Uterus (tissue), 2 donors: Measurements from ENCODE around the gene UGP2.

Source experiments
- POLR2A ChIP-seq, 2 donors: fragments of 450-650 bp; IDR thresholded peaks; one replicate each; pipeline ENCODE4 v1.6.1; 2016; ENCODE audit warnings: antibody characterized with exemption in 2 of 2, mild to moderate bottlenecking in 1 of 2, moderate library complexity in 1 of 2
- TF ChIP-seq, protein P1 (sequence below), 4 experiments: fragments of 200-600 bp in 2 of 4; fragments of 450-650 bp in 2 of 4; sonication (generic) in 2 of 4; IDR thresholded peaks; one replicate each; pipeline ENCODE4 v1.5.1; 2016 to 2019; ENCODE audit warnings: antibody characterized with exemption in 4 of 4, mild to moderate bottlenecking in 2 of 4, moderate library complexity in 1 of 4

DNA sequence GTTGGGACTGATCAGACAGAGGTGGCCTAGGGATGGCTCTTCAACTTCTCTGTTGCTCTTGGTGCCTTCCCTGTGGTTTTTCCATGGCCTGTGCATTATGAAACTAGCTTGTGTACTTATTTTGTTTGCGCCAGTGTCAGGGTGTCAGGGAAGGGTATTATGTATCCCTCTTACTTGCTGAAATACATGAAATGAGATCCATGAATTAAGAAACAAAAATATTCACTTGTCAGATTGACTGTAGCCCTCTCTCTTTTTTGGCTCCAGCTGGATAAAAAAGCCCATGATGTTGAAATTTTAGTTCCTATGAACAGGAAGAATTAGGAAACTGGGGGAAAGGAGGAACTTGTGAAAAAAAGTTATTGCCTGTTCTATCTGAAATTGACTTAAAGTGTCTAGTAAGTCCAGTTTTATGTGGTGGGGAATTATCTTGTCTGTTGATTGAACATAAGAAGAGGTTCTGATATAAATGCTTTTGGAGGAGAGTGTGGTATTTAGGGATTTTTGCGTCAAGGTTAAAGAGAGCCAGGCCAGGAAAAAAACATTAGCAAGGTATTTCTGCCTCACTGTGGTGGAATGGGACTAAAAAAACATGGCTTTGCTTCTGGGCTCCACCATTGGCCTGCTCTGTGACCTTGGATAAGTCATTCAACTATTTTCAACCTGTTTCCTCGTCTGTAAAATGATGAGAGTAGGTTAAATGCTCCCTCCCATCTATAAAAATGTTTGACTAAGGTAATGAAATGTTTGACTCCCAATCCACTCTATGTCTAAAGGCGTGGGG, 12.0 kb downstream of the UGP2 start:
- TF ChIP-seq, protein P1, sequence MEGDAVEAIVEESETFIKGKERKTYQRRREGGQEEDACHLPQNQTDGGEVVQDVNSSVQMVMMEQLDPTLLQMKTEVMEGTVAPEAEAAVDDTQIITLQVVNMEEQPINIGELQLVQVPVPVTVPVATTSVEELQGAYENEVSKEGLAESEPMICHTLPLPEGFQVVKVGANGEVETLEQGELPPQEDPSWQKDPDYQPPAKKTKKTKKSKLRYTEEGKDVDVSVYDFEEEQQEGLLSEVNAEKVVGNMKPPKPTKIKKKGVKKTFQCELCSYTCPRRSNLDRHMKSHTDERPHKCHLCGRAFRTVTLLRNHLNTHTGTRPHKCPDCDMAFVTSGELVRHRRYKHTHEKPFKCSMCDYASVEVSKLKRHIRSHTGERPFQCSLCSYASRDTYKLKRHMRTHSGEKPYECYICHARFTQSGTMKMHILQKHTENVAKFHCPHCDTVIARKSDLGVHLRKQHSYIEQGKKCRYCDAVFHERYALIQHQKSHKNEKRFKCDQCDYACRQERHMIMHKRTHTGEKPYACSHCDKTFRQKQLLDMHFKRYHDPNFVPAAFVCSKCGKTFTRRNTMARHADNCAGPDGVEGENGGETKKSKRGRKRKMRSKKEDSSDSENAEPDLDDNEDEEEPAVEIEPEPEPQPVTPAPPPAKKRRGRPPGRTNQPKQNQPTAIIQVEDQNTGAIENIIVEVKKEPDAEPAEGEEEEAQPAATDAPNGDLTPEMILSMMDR (IDR thresholded peaks at IDR 0.05): no peak
- no peak for TF ChIP-seq POLR2A (IDR thresholded peaks at IDR 0.05)
